NCI-H2171 treated with DMSO at 0.1 percent for 48 hours (cell line): ENCODE data around the gene CPAMD8.

Experiments
- DNase-seq: peaks from one replicate; lab custom pipeline; 2025; lab: John Stamatoyannopoulos, UW

CPAMD8 gene

DNA sequence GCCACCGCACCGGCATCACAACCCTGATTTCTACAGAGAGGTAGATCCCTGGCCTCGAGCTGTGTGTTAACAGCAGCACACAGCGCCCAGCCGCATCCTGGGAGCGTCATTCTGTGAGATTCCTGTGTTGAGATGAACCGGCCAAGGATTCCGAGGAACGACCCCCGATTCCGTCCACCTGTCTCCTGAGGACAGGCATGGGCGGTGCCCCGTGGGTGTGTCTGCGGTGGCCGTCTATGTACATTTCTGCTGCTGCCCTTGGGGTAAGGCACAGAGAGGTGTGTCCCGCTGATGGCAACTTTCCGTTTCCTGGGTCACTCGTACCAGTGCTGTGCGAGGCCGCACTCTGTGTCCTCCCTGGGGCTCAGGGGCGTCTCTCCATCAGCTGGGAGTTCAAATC lies 153.9 kb downstream of the CPAMD8 start:
- no peak for DNase-seq

DNA sequence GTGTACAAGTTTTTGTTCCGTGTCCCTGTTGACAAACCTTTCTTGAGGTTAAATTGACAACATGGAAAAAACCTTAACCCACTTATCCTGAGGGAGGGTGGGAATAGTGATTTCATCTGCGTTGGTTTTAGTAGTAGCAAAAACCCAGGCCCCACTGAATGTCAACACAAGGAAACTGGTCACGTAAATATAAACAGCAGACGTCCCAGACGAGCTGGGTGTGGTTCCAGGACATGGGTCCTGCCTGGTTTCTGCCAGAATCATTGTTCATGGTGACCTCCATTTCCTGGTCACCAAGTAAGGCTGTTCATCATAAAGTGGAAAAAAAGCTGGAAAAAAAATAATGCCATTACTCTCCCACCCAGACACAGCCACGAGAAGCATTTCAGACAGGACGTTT lies 154.7 kb downstream of the CPAMD8 start:
- no peak for DNase-seq

DNA sequence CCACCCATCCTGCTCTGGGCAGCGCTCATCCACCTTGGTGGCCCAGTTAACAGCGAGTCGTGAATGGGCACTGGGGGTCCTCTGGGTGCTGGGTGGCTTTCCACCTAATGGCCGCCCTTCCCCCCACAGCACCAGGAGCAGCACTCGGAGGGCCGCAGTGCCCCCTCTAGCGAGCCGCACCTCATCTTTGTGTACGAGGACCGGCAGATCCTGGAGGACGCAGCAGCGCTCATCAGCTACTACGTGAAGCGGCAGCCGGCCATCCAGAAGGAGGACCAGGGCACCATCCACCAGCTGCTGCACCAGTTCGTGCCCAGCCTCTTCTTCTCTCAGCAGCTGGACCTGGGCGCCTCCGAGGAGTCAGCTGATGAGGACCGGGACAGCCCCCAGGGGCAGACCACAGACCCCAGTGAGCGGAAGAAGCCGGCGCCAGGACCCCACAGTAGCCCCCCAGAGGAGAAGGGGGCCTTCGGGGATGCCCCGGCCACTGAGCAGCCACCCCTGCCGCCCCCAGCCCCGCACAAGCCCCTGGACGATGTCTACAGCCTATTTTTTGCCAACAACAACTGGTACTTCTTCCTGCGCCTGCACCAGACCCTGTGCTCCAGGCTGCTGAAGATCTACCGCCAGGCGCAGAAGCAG lies 157.2 kb downstream of the CPAMD8 start:
- no peak for DNase-seq

DNA sequence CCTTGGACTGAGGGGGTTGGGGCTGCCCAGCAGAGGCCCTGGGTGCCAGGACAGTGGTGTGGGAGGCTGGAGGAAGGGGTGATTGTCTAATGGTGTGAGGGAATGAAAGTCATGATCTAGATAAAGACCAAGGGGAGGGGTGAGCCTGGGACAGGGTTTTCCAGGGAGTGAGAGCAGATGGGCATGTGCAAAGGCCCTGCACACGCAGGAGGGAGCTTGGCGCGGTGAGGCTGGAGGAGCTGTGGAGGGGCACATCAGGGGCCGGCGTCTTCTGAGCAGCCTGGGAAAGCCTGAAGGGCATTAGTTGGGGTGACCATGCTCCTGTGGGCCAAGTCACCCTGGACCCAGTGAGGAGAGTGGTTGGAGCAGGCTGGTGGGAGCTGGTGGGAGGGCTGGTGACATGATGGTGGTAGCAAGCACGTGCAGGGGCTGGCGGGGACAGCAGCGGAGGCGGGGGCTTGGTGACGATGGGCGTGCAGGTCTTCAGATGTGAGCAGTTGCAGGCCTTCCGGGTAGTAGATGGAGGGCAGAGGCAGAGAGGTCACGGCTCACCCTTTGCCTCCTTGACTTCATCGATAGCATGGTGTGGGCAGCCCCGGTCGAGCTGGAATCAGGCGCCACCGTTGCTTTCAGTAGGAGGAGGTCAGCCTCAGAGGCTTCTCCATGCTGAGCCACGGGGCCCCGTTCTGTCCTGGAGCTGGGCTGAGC lies 158.0 kb downstream of the CPAMD8 start:
- no peak for DNase-seq

DNA sequence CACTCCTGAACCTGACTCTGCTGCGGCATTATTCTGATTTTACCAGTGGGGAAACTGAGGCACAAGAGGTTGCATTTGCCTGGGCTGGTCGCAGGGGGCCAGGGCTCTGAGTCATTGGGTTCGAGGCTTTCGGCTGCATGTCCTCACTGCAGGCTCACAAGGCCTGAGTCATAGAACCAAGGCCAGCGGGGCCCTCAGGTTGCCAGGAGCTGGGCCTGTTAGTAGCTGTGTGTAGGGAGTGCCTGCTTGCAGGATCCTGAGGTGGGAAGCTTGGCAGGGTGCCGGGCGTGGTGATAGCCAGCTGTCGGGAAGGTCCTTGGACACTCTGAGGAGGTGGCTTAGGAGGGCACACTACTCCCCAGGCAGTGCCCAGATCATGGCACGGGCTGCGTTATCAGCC lies 159.4 kb downstream of the CPAMD8 start:
- DNase-seq: no peak

DNA sequence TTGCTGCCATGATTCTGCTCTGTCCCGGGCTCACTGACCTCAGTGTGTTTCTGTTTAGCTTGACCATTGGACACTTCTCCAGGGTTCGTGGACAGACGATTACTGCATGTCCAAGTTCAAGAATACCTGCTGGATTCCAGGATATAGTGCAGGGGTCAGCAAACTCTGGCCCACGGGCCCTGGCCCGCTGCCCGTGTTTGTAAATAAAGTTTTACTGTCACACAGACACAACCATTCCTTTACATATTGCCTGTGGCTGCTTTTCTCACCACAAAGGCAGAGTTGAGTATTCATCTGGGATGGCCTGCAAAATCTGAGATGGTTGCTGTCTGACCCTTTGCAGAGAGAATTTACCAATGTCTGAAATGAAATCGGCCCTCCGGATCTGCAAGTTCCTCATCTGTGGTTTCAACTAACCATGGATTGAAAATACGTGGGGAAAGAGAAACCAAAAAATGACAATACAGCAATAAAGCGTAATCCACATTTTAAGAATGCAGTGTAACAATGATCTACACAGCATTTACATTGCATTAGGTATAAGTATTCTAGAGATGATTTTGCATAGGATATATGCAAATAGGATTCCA lies 163.7 kb downstream of the CPAMD8 start:
- no peak for DNase-seq

DNA sequence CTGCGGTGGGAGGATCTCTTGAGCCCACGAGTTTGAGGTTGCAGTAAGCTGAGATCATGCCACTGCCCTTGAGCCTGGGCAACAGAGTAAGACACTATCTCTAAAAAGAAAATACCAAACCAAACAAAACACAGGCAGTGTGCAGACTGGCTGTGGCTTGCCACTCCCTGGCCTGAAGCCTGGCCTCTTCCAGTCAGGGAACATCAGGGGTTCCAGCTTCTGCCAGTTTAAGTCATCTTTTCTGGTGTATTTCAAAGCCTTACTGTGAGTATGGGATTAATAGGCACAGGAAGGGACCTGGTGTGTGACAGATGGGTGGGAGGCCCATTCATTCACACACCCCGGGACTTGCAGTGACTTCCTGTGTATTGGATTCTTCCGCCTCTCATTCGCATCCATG lies 164.8 kb downstream of the CPAMD8 start:
- peak; percentile 7 for DNase-seq

DNA sequence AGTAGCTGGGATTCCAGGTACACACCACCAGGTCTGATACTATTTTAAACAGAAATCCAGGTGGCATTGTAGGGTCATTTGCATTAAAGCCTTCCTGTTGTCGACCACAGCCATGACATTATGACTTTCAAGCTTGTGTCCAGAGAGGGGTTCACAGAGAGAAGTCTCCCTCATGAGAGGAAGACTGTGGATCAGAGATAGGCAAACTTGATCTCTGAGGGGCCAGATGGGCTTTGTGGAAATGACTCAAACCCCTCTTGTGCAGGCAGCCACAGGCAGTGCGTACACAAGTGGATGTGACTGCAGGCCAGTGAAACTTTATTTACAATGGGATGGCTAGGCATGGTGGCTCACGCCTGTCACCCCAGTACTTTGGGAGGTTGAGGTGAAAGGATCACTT lies 165.6 kb downstream of the CPAMD8 start:
- no peak for DNase-seq

DNA sequence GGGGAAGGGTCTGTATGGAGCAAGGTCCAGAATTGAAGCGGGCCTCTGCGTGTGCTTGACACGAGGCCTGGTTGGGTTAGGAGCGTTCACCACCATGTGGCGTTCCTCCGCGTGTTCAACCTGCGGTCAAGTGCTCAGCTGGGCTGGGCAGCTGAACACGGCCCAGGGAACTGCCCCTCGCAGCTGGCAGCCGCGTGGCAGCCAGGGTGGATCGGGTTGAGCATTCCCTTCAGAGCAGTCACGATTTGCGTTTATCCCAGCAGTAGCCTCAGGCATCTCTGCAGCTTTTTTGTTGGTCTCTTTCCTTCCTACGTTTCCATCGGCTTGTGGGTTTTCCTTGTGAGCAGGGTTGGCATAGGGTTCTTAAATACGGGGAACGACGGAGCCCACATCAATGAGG lies 166.5 kb downstream of the CPAMD8 start:
- peak; percentile 48 for DNase-seq

DNA sequence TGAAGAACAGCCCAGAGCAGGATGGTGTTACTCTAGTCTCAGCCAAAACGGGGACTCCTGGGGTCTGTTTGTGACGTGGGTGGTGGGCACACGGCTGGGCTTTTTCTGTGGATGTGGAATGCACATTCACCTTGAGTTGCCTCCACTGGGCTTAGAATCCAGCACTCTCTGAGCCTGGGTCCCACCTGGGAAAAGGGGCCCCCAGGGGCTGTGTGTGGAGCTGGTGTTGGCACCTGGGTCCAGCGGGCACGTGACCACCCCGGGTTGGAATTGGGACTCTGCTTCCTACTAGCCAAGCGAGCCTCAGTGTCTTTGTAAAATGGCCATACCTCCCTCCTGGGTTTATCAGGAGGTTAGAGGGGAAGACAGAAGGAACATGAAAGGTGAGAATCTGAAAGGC lies 167.0 kb downstream of the CPAMD8 start:
- DNase-seq: no peak

DNA sequence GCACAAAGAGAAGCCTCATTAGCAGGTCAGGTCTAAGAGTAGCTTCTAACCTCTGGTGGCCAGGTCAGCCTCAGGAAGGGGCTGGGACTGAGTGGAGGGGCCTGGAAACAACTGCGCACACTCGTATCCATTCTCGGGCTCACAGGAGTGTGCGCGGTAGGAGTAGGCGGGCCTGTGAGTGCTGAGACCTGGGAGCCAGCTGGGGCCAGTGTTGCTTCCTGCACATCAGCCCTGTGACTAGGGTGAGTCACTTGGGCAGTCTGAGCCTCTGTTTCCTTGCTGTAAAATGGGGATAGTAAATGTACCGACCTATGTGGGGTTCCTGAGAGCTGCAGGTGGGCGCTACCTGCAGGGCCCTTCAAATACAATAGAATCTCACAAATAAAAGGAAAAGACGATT lies 170.5 kb downstream of the CPAMD8 start:
- DNase-seq: no peak

DNA sequence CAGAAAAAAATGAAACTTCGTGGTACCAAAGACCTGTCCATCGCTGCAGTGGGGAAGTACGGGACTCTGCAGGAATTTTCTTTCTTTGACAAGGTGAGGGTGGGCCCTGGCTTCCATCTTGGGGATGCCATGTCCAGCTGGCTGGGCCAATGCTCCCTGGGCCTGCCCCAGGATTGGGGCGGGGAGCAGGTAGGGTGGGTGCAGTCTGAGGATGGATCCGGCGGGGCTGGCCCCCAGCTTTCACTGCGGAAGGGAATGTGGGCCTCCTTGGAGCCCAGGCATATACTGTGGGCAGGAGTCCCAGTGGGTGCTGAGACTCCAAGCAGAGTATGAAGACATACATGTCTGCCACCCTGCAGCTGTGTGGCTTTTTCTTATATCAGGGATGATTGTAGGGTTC lies 173.5 kb downstream of the CPAMD8 start:
- no peak for DNase-seq

DNA sequence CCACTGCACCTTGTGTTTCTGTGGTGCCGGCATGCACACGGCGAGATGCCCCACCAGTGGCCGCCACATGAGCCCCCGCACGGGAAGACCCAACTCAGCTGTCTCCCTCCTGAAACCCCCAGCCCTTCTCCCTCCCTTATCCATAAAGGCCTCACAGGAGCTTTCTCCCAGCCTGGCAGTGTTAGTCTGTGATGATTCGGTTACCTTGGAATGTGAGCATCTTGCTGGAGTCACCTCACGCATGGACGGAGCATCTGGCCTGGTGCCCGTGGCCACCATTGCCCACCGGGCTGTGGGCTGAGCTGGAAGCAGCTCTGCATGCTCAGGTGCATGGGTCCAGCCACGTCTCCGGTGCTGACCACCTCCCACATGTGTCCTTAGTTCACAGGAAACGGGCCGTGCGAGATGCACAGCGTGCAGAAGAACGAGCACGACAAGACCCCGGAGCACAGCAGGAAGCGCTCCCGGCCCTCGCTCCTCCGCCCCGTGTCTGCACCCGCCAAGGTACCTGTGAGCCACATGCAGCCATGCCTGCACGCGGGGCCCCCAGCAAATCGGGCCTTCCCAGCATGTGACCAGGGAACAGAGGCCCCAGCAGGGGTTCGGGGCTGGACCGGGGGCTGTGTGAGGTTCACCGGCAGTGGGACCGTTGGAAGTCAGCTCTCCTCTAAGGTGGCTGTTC lies 175.4 kb downstream of the CPAMD8 start:
- DNase-seq: no peak

DNA sequence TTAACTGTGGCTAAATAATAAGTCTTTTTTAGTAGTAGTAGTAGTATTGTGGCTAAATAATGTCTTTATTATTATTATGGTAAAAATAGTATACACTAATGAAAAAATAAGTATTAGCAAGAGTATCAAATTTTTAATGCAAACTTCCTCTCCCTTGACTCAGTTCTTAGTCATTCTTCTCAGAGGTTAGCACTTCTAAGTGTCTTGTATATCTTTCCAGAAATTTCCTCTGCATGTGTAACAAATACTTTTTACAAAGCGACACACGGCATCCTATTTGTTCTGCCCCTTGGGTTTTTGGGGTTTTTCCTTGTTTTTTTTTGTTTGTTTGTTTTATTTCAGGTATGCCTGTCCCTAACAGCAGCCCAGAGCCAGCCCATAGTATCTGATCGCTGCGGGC lies 176.5 kb downstream of the CPAMD8 start:
- no peak for DNase-seq

DNA sequence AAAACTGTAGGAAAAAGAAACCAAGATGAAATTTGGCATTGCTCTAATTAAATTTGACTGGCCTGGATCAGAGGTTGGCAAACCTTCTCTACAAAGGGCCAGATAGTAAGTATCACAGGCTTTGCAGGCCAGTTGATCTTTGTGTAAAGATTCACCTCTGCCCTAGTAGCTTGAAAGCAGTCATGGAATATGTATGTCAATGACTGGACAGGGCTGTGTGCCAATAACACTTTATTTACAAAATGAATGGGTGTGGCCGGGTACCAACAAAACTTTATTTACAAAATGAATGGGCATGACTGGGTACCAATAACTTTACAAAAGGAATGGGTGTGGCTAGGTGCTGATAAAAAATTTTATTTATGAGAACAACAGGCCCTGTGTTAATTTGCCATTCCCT lies 177.4 kb downstream of the CPAMD8 start:
- DNase-seq: no peak

DNA sequence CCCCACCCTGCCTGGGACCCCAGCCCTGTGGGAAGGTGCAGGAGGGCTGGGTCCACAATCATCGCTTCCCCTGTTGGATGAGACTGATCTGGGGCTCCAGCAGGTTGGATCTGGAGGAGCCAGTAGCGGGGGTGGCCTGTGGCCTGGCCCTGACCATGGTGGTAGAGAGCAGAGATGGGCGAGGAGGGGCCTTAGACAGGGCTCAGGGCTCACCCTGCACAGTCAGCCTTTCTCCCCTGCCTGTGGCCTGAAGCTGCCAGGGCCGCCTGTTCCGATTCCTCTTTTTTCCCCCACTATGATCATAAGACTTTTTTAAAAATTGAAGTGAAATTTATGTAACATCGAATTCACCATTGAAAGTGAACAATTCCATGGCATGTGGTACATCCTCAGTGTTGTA lies 179.2 kb downstream of the CPAMD8 start:
- DNase-seq: no peak

DNA sequence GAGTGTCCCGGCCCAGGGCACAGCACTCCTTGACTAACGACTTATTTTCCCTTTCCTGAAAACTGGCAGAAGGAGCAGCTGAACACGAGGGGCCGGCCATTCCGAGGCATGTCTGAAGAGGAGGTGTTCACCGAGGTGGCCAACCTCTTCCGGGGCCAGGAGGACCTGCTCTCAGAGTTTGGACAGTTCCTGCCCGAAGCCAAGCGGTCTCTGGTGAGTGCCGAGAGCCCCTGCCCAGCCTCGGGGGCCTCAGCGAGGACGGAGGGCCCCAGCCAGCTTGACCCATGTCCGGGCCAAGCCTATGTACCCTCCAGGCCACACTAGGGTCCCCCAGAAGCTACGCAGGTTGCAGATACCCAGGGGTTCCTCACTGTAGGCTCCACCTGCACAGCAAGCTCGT lies 179.7 kb downstream of the CPAMD8 start:
- no peak for DNase-seq
